HG03575 (cell line): ENCODE results near the gene DIAPH2.

Experiments
- ATAC-seq: cut with Tn5 transposase; IDR thresholded peaks from one replicate; pipeline ENCODE4 v1.9.1; 2021; ENCODE audit not compliant: unreplicated experiment, insufficient number of reproducible peaks, low FRiP score; ENCODE audit errors: extremely low read depth

Gene DIAPH2

GRCh38 chrX:97311066-97311778 is 626.6 kb downstream of the DIAPH2 start:
- ATAC-seq = no peak

GRCh38 chrX:97314345-97314744 is 629.7 kb downstream of the DIAPH2 start:
- no peak for ATAC-seq

GRCh38 chrX:97315939-97316338 is 631.3 kb downstream of the DIAPH2 start:
- no peak for ATAC-seq

- no peak for ATAC-seq
Measured at GRCh38 chrX:97320305-97320704, 635.7 kb downstream of the DIAPH2 start.

GRCh38 chrX:97322401-97322800 is 637.8 kb downstream of the DIAPH2 start:
- no peak for ATAC-seq

- ATAC-seq = peak; percentile 79
Measured at GRCh38 chrX:97326456-97326855, 641.8 kb downstream of the DIAPH2 start.

- ATAC-seq = no peak
Measured at GRCh38 chrX:97328853-97329390, 644.3 kb downstream of the DIAPH2 start.

GRCh38 chrX:97330151-97330550 is 645.5 kb downstream of the DIAPH2 start:
- no peak for ATAC-seq

- ATAC-seq = no peak
Measured at GRCh38 chrX:97332963-97333362, 648.3 kb downstream of the DIAPH2 start.

- ATAC-seq = no peak
Measured at GRCh38 chrX:97334850-97335249, 650.2 kb downstream of the DIAPH2 start.

GRCh38 chrX:97344724-97345123 is 660.1 kb downstream of the DIAPH2 start:
- ATAC-seq = no peak

GRCh38 chrX:97358941-97359340 is 674.3 kb downstream of the DIAPH2 start:
- no peak for ATAC-seq

GRCh38 chrX:97363843-97364242 is 679.2 kb downstream of the DIAPH2 start:
- ATAC-seq = no peak

- ATAC-seq = no peak
Measured at GRCh38 chrX:97366237-97366636, 681.6 kb downstream of the DIAPH2 start.

- no peak for ATAC-seq
Measured at GRCh38 chrX:97367125-97367524, 682.5 kb downstream of the DIAPH2 start.

GRCh38 chrX:97369947-97370346 is 685.3 kb downstream of the DIAPH2 start:
- ATAC-seq = no peak

GRCh38 chrX:97372001-97372766 is 687.5 kb downstream of the DIAPH2 start:
- ATAC-seq = no peak

GRCh38 chrX:97374266-97374665 is 689.6 kb downstream of the DIAPH2 start:
- ATAC-seq = no peak

- no peak for ATAC-seq
Measured at GRCh38 chrX:97380200-97380599, 695.6 kb downstream of the DIAPH2 start.

GRCh38 chrX:97384685-97385084 is 700.0 kb downstream of the DIAPH2 start:
- ATAC-seq = no peak
